HepG2 (cell line): ENCODE measurements around the gene BTBD6. TPM values are rescaled to one million over a fixed set of nuclear protein-coding genes. Genes with fewer than 3 reads are reported as not detected.

ENCODE experiments used
- ATAC-seq: fragments of 200-7000 bp; cut with Tn5 transposase; 3 replicates; pipeline ENCODE4 v1.9.1; 2020; ENCODE audit warnings: mild to moderate bottlenecking, moderate library complexity
- BruUV-seq: library from RNA; stranded (reverse); fragments of 400-500 nt; replicated peaks from 2 replicates; lab custom pipeline; 2021; lab: Mats Ljungman, UMichigan
- CTCF ChIA-PET: fragments of 300-600 bp; formaldehyde crosslinking; extraction: SDS; loops from one replicate; lab custom pipeline; 2021; ENCODE audit warnings: low total read pairs, inconsistent platforms, low intra/inter-chr PET ratio; lab: Yijun Ruan, JAX
- POLR2A ChIA-PET: fragments of 350-600 bp; sonication (Branson Sonifier 250); formaldehyde crosslinking; loops from one replicate; lab custom pipeline; 2020; ENCODE audit warnings: antibody characterized with exemption, inconsistent platforms; lab: Yijun Ruan, JAX
- DNase-seq: peaks from one replicate; pipeline ENCODE4 v3.0.0-alpha.2; 2015; ENCODE audit warnings: low spot score
- FAIRE-seq: peaks from 3 replicates; lab custom pipeline; 2011; peaks lifted over from hg19 to GRCh38; lab: Jason Lieb, UNC
- H2AFZ ChIP-seq: one replicate; pipeline ENCODE4 v1.6.1; 2011; ENCODE audit warnings: low read length, inconsistent platforms
- H3K27ac ChIP-seq: fragments of 300-600 bp; 3 replicates; pipeline ENCODE4 v1.8.0; 2011; ENCODE audit warnings: mixed run types, mild to moderate bottlenecking, mixed read lengths, low read length, inconsistent platforms; ENCODE audit not compliant: insufficient read depth; ENCODE audit errors: extremely low read length
- H3K27me3 ChIP-seq, 2 experiments: fragments of 200-600 bp in 1 of 2; 2 replicates in 1 of 2; 3 replicates in 1 of 2; pipeline versions ENCODE4 v1.6.0 to v1.8.0; 2011; ENCODE audit warnings: low read length in 2 of 2, mild to moderate bottlenecking in 2 of 2, moderate library complexity in 2 of 2, inconsistent platforms in 1 of 2; ENCODE audit not compliant: insufficient read depth in 2 of 2, control insufficient read depth in 1 of 2
- H3K36me3 ChIP-seq, 2 experiments: fragments of 200-600 bp in 1 of 2; replicated peaks in 1 of 2; 2 replicates in 1 of 2; 3 replicates in 1 of 2; pipeline versions ENCODE4 v1.5.1 to v1.8.0; 2011; ENCODE audit warnings: low read length in 2 of 2, inconsistent platforms in 1 of 2; ENCODE audit not compliant: insufficient read depth in 2 of 2, control insufficient read depth in 1 of 2
- H3K4me1 ChIP-seq: 2 replicates; pipeline ENCODE4 v1.5.1; 2012; ENCODE audit warnings: low read length, inconsistent platforms; ENCODE audit not compliant: insufficient read depth
- H3K4me2 ChIP-seq: 2 replicates; pipeline ENCODE4 v1.6.0; 2011; ENCODE audit warnings: low read depth, low read length, inconsistent platforms
- H3K4me3 ChIP-seq, 3 experiments: fragments of 200-600 bp in 1 of 3; sonication (generic), shearing (Covaris generic) in 1 of 3; replicated peaks in 1 of 3; 2 replicates each; pipeline ENCODE4 v1.5.1; 2011 to 2016; ENCODE audit warnings: low read length in 3 of 3, inconsistent platforms in 2 of 3, low read depth in 2 of 3, mild to moderate bottlenecking in 2 of 3, control low read depth in 1 of 3, mixed read lengths in 1 of 3; ENCODE audit not compliant: insufficient read depth in 1 of 3
- H3K79me2 ChIP-seq: one replicate; pipeline ENCODE4 v1.6.1; 2011; ENCODE audit warnings: low read length, inconsistent platforms; ENCODE audit not compliant: insufficient read depth
- H3K9ac ChIP-seq: 2 replicates; pipeline ENCODE4 v1.6.0; 2011; ENCODE audit warnings: mild to moderate bottlenecking, low read depth, low read length, inconsistent platforms; ENCODE audit not compliant: insufficient read depth
- H3K9me3 ChIP-seq: 2 replicates; pipeline ENCODE4 v1.5.1; 2012; ENCODE audit warnings: mild to moderate bottlenecking, low read length
- H4K20me1 ChIP-seq: 2 replicates; pipeline ENCODE4 v1.6.0; 2011; ENCODE audit warnings: inconsistent platforms, mild to moderate bottlenecking, low read length, moderate library complexity; ENCODE audit not compliant: insufficient read depth
- CAMTA2 ChIP-seq: sonication (generic); formaldehyde crosslinking; IDR thresholded peaks from 2 replicates; pipeline ENCODE4 v1.4.0; 2020; ENCODE audit warnings: mild to moderate bottlenecking, missing genetic modification reagents, borderline replicate concordance
- CENPBD1 ChIP-seq: sonication (generic); formaldehyde crosslinking; IDR thresholded peaks from 2 replicates; pipeline ENCODE4 v1.8.0; 2022; ENCODE audit warnings: missing genetic modification reagents, low read depth, mild to moderate bottlenecking, borderline replicate concordance
- DMAP1 ChIP-seq: IDR thresholded peaks from 2 replicates; pipeline ENCODE4 v1.6.1; 2016
- ETV6 ChIP-seq: sonication (generic); formaldehyde crosslinking; conservative IDR thresholded peaks from 2 replicates; pipeline ENCODE4 v1.4.0; 2020; ENCODE audit warnings: missing genetic modification reagents
- HOXA3 ChIP-seq: sonication (generic); formaldehyde crosslinking; IDR thresholded peaks from 2 replicates; pipeline ENCODE4 v1.5.0; 2020; ENCODE audit warnings: missing genetic modification reagents
- MED8 ChIP-seq: sonication (generic); formaldehyde crosslinking; IDR thresholded peaks from 2 replicates; pipeline ENCODE4 v1.8.1; 2023; ENCODE audit warnings: mild to moderate bottlenecking, missing genetic modification reagents; ENCODE audit not compliant: insufficient replicate concordance
- MLX ChIP-seq: IDR thresholded peaks from 2 replicates; pipeline ENCODE4 v1.6.1; 2016
- MTERF4 ChIP-seq: sonication (generic); formaldehyde crosslinking; IDR thresholded peaks from 2 replicates; pipeline ENCODE4 v1.8.0; 2023; ENCODE audit warnings: mild to moderate bottlenecking, missing genetic modification reagents
- PHF20 ChIP-seq: sonication (generic); formaldehyde crosslinking; IDR thresholded peaks from 2 replicates; pipeline ENCODE4 v1.5.0; 2020; ENCODE audit warnings: mild to moderate bottlenecking, missing genetic modification reagents
- PTBP1 ChIP-seq: fragments of 200-400 bp; formaldehyde crosslinking; IDR thresholded peaks from 2 replicates; pipeline ENCODE4 v1.6.1; 2018; ENCODE audit warnings: low read length, low read depth; ENCODE audit not compliant: poor library complexity, severe bottlenecking
- RFX3 ChIP-seq: IDR thresholded peaks from 2 replicates; pipeline ENCODE4 v1.6.1; 2016; ENCODE audit warnings: missing biosample characterization, missing genetic modification reagents
- ZBTB4 ChIP-seq: sonication (generic); formaldehyde crosslinking; IDR thresholded peaks from 2 replicates; pipeline ENCODE4 v1.4.0; 2020; ENCODE audit warnings: missing genetic modification reagents, mild to moderate bottlenecking, borderline replicate concordance
- ZNF232 ChIP-seq: sonication (generic); formaldehyde crosslinking; IDR thresholded peaks from 2 replicates; pipeline ENCODE4 v1.4.0; 2020; ENCODE audit warnings: missing genetic modification reagents, borderline replicate concordance
- ZNF235 ChIP-seq: sonication (generic); formaldehyde crosslinking; IDR thresholded peaks from 2 replicates; pipeline ENCODE4 v1.8.1; 2023; ENCODE audit warnings: mild to moderate bottlenecking, missing genetic modification reagents, borderline replicate concordance
- ZNF281 ChIP-seq: sonication (generic); formaldehyde crosslinking; IDR thresholded peaks from 2 replicates; pipeline ENCODE4 v1.4.0; 2020; ENCODE audit warnings: missing genetic modification reagents, borderline replicate concordance
- ZNF468 ChIP-seq: sonication (generic); formaldehyde crosslinking; IDR thresholded peaks from 2 replicates; pipeline ENCODE4 v1.8.0; 2022; ENCODE audit warnings: mild to moderate bottlenecking, moderate library complexity, missing genetic modification reagents
- ZNF674 ChIP-seq: sonication (generic); formaldehyde crosslinking; IDR thresholded peaks from 2 replicates; pipeline ENCODE4 v1.5.0; 2020; ENCODE audit warnings: low read depth, mild to moderate bottlenecking, missing genetic modification reagents
- ZNF776 ChIP-seq: sonication (generic); formaldehyde crosslinking; IDR thresholded peaks from 2 replicates; pipeline ENCODE4 v1.4.0; 2020; ENCODE audit warnings: mild to moderate bottlenecking, missing genetic modification reagents
- WGBS: methylation state at CpG from one replicate; pipeline ENCODE4 v1.1.6; 2017; ENCODE audit warnings: low lambda C conversion rate; 5-methylcytosine and 5-hydroxymethylcytosine counted together
- in situ Hi-C: cut with HindIII; loops from 2 replicates; pipeline ENCODE4 v1.10.0; 2017; ENCODE audit warnings: low pct_unique_long_range_greater_than_20kb; ENCODE audit not compliant: extremely low pct_ligation_motif_present
- intact Hi-C: fragments of 100-400 bp; cut with micrococcal nuclease; formaldehyde crosslinking; loops from one replicate; pipeline ENCODE4 v1.10.0; 2022; ENCODE audit not compliant: unreplicated experiment
- polyA plus RNA-seq, 8 experiments: library from polyadenylated mRNA; depleted of rRNA in 3 of 8; stranded (reverse) in 7 of 8; unstranded in 1 of 8; fragments of >200 nt; fragmentation: Illumina TruSeq in 4 of 8; extraction: Trizol in 4 of 8; gene quantifications; 2 replicates each; pipeline versions ENCODE4 v1.2.1 to v1.2.3, GENCODE V29; 2011 to 2016; ENCODE audit warnings: low read depth in 4 of 8, missing spikeins in 1 of 8, mixed read lengths in 1 of 8; ENCODE audit not compliant: insufficient read depth in 1 of 8
- total RNA-seq, 5 experiments: library from RNA; depleted of rRNA; stranded (reverse); fragments of >200 nt; fragmentation: Illumina TruSeq; extraction: Trizol; gene quantifications; 2 replicates each; pipeline ENCODE4 v1.2.3, GENCODE V29; 2016; ENCODE audit warnings: low read depth in 1 of 5

BTBD6 gene
- total and polyA plus RNA-seq, 2 of the 13 experiments (the other 11 are each of a cell fraction or from before 2014, with no cell fraction given): not detected

GRCh38 chr14:105241641-105242040, 6.7 kb upstream of the BTBD6 start:
- no TSS peak for BruUV-seq
- 93% methylated on average over 3 of the region's 19 CpGs for WGBS
- H3K27me3 ChIP-seq: no peaks in the 10 kb centered on the region
- ATAC-seq: peak; percentile 30; the same call in 1 of the 3 replicates
- no peak for DNase-seq
- H2AFZ ChIP-seq: no peak overlapping the region
- POLR2A ChIA-PET: no interaction called here
- CTCF ChIA-PET: no interaction called here
- no peaks in the 10 kb centered on the region for H3K79me2 ChIP-seq
- FAIRE-seq: no peak
- in situ Hi-C loops: no loop called here
- no peaks in the 10 kb centered on the region for H3K9me3 ChIP-seq
- H3K27ac ChIP-seq: no peak overlapping the region
- no peaks in the 10 kb centered on the region for H3K4me1 ChIP-seq
- no peak overlapping the region for H3K4me2 ChIP-seq
- no peak overlapping the region for H3K4me3 ChIP-seq
- no peak overlapping the region for H3K9ac ChIP-seq
- peaks cover 4 to 14% of the 10 kb centered on the region in 2 experiments; a peak in 4 of 5 replicates for H3K36me3 ChIP-seq
- H4K20me1 ChIP-seq: no peaks in the 10 kb centered on the region
- intact Hi-C loops: no loop called here
- TF ChIP-seq CENPBD1 (CRISPR knock-in tag) (no peak), MED8 (CRISPR knock-in tag) (no peak), ETV6 (CRISPR knock-in tag) (no peak), DMAP1 (CRISPR knock-in tag) (no peak), MTERF4 (no peak), ZNF776 (CRISPR knock-in tag) (no peak), ZNF232 (CRISPR knock-in tag) (no peak), CAMTA2 (no peak), PHF20 (CRISPR knock-in tag) (no peak), ZNF281 (no peak), RFX3 (CRISPR knock-in tag) (no peak), HOXA3 (CRISPR knock-in tag) (no peak), ZNF235 (CRISPR knock-in tag) (no peak), ZNF674 (CRISPR knock-in tag) (no peak), ZBTB4 (CRISPR knock-in tag) (no peak), MLX (CRISPR knock-in tag) (no peak), PTBP1 (no peak), ZNF468 (CRISPR knock-in tag) (no peak)
